Stimulated activated CD8-positive, alpha-beta memory T cell treated with anti-CD3 and anti-CD28 coated beads, Interleukin-4, amount 100 ng/mL, for 48 hours (primary cell): Measurements from ENCODE around the gene ARHGAP24.
"Not testable (repeated sequence)": the region's sequence is repeated elsewhere in the genome, so short reads cannot be mapped to it uniquely, and the experiment has no call there.

Experiments used
- DNase-seq: peaks from one replicate; pipeline ENCODE4 v3.0.0-alpha.2; 2020

The ARHGAP24 gene

DNA sequence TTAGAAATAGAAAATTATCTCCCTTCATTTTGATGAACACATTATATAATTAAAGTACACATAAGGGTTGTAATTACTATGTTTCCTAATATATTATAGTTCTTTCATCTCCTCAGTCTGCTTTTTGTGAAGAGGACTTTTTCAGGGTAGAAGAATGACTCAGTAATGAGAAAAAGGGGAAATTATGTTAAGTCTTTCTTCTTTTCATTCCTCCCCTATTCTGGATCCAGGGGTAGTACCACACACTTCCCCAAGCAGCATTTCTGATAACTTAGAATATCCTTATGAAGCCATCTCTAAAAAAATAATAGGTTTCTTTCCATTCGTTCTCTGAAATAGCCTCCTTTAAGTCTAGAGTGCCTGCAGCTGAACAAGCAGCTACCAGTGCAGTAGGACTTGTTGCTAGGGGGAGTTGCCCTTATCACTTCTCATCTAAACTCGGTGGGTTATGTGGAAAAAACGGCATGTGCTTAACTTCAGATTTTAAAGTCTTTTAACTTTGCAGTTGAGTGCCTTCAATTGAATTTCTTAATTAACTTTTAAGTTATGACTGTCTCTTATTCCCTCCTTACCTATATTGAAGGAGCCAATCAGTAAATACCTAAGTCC, 184.8 kb downstream of the ARHGAP24 start:
- DNase-seq, result no peak

GRCh38 chr4:85666625-85667024, 191.7 kb downstream of the ARHGAP24 start:
- DNase-seq, result not testable (repeated sequence)

GRCh38 chr4:85669204-85669603, 194.3 kb downstream of the ARHGAP24 start:
- DNase-seq, result no peak

- DNase-seq, result no peak
Measured at GRCh38 chr4:85669992-85670548, 195.1 kb downstream of the ARHGAP24 start.

DNA sequence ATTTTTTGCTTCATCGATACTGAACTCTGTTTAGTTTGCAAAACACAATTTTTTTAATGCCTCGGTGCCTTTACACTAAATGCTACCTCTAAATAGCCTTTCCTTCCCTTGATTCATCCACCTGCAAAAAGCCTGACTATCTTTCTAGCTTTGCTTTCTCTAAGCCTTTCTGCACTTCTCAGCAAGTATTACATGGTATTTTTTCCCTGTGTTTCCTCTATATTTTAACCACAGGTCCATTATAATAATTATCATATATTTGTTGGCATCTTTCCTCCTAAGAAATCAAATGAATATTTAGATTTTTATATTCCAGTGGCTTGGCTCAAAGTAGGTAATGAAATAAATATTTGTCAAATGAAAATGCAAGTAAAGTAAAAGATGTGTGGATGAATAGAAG, 196.2 kb downstream of the ARHGAP24 start:
- DNase-seq, result no peak

- no peak for DNase-seq
Measured at GRCh38 chr4:85672116-85672515, 197.2 kb downstream of the ARHGAP24 start.

DNA sequence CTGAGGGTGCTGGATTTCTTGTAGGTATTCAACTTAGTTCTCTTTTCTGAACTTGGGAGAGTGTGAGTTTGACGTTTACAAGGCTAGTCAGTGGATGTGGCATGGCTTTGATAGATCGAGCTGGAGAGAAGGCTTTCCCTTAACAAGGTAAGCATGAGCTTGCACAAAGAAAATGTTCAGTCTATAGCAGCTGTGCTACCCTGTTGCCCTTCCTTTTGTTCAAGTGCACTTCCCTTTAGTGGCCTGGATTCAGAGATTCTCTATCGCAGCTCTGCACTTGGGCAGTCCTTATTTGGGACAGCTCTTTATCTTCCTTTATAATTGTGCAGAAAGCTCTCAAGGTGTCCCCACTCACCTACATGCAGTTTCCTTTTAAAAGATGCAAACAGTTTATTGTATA, 198.0 kb downstream of the ARHGAP24 start:
- DNase-seq, result no peak

GRCh38 chr4:85673540-85673939, 198.6 kb downstream of the ARHGAP24 start:
- no peak for DNase-seq

GRCh38 chr4:85675076-85676049, 200.4 kb downstream of the ARHGAP24 start:
- no peak for DNase-seq

DNA sequence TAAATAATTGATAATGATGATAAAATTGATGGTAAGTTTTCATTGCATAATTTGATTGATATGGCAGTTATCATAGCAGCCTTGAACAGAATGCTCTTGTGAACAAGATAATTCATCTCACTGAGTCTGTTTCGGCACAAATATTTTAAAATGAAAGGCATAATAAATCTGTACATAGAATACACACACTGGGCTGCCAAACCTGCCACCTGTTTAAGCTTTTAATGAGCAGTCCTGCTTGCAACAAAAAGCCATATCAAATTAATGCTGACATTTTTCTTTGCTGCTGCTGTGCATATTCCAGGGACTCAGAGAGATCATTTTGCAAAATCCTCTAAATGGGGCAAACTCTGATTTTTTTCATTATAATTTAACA, 201.1 kb downstream of the ARHGAP24 start:
- no peak for DNase-seq

DNA sequence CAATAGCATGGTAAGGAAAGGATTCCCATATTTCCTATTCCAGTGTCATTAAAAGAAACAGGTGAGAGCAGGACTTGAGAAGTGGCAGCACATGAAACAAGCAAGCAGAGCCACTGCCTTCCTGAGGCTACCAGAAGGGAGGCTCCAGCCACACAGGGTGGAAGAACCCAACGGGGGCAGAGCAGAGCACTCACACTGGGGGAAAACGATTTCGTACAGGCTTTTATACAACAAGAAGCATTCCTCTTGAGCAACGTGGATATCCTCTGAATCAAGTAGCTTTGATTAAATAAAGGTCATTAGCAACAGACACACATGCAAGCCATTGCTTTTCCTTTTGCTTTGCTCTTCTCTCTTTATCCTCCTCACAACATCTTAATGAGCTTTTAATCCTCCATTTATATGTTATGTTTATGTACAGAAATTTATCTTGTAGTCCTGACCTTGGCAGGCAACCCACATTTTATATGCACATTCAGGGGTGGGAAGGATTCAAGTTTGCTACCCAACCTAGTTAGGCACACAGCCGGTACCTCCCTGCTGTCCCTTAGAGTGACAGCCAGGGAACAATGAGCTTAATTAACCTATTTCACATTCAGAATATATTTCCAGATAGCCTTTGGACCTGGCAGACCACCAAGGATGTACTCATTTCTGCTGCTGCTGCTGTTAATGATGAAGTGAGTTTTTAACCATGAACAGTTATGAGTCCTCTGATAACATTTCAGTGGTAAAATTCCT, 202.1 kb downstream of the ARHGAP24 start:
- DNase-seq, result no peak

DNA sequence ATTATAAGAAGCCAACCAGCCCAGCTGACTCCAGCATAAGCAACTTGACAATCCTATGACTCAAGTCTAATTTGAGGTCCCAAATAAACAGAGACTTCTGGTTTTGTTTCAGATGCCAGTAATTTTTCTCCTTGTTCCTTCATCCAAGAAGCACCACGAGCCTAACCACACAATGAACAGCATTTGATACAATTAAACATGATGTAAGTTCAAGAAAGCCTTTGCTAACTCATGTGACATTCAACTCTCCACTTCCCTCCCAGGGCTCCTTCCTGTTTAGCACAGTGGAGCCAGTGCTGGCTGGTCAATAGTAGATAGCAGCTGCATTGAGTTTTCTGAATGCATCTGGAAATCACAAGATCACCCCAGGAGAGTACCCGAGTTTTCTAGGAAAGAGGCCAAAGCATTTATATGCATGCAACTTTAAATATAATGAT, 206.3 kb downstream of the ARHGAP24 start:
- DNase-seq, result no peak

GRCh38 chr4:85681921-85682320, 207.0 kb downstream of the ARHGAP24 start:
- DNase-seq, result no peak

DNA sequence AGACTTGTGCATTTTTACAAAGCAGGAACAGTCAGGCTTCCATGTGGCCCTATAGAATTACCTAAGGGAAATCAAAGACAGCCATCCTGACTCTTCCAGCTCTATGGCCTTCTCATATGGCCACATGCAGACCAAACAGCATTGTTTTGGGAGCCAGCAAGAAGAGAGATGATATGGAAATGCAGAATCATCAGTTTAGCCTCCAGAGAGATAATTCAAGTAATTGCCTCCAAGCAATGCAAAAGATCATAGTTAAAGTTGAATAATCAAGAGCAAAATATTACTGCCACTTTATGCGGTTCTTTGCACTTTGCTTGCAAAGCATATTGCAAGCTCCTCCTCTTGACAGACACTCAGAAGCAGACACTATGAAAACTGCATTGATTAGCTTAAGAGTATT, 207.4 kb downstream of the ARHGAP24 start:
- no peak for DNase-seq

- no peak for DNase-seq
Measured at GRCh38 chr4:85684676-85685075, 209.7 kb downstream of the ARHGAP24 start.

DNA sequence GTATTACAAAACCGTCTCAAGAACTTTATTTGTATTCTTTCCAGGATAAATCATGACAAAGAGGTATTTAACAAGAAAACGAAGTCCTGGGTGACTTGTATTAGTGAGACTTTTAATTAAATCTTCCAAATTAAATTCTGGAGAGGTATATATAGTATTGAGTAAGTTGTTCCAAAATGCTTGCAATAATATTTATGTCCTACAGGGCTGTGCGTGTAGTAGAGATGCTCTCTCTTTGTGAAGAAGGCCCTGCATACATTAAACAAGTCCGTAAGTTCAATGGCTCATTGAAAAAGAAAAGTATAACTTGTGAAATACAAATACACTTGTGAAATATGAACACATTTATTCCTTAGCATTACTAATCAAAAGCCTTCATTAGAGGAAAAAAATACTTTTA, 211.4 kb downstream of the ARHGAP24 start:
- DNase-seq, result no peak

GRCh38 chr4:85688055-85688740, 213.2 kb downstream of the ARHGAP24 start:
- DNase-seq, result no peak

- DNase-seq, result no peak
Measured at GRCh38 chr4:85696661-85697060, 221.7 kb downstream of the ARHGAP24 start.

GRCh38 chr4:85697854-85698253, 222.9 kb downstream of the ARHGAP24 start:
- no peak for DNase-seq

DNA sequence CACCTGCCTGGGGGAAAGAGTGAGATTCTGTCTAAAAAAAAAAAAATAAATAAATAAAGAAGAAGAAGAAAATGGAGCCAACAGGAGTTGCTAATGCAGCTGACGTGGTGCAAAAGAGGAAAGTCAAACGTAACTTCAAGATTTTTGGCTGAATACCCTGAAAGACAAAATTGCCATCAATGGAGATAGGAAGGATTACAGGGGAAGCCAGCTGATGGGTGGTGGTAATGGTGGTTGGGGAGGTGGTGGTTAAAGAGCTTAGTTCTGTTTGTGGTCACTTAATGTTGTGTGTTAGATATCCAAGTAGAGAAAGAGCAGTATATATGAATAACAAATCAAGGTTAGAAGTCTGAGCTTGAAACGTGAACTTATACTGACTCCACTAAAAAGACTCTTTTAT, 225.4 kb downstream of the ARHGAP24 start:
- DNase-seq, result no peak

- DNase-seq, result no peak
Measured at GRCh38 chr4:85701861-85702321, 226.9 kb downstream of the ARHGAP24 start.

- DNase-seq, result no peak
Measured at GRCh38 chr4:85703096-85703495, 228.1 kb downstream of the ARHGAP24 start.

- DNase-seq, result no peak
Measured at GRCh38 chr4:85707611-85708010, 232.7 kb downstream of the ARHGAP24 start.
